OCI-LY1 (cell line): ENCODE data around the gene NXPH4.

Experiments used
- H2AFZ ChIP-seq: fragments of 200-600 bp; sonication (generic), shearing (Covaris generic); 2 replicates; pipeline ENCODE4 v1.6.0; 2014; ENCODE audit warnings: antibody characterized with exemption, mild to moderate bottlenecking, low read length
- H3F3A ChIP-seq: fragments of 200-600 bp; sonication (generic), shearing (Covaris generic); 2 replicates; pipeline ENCODE4 v1.6.0; 2014; ENCODE audit warnings: mild to moderate bottlenecking, antibody characterized with exemption, low read length, moderate library complexity; ENCODE audit not compliant: insufficient read depth
- H3K27ac ChIP-seq: fragments of 200-600 bp; sonication (generic); 2 replicates; pipeline ENCODE4 v1.5.1; 2014; ENCODE audit warnings: low read length, mixed run types, mild to moderate bottlenecking, low read depth; ENCODE audit not compliant: poor library complexity, severe bottlenecking
- H3K27me3 ChIP-seq: fragments of 200-600 bp; sonication (generic); 2 replicates; pipeline ENCODE4 v1.6.0; 2014; ENCODE audit warnings: antibody characterized with exemption, mild to moderate bottlenecking, low read length, moderate library complexity; ENCODE audit not compliant: insufficient read depth
- H3K36me3 ChIP-seq: fragments of 200-600 bp; sonication (generic); 2 replicates; pipeline ENCODE4 v1.6.1; 2014; ENCODE audit warnings: mild to moderate bottlenecking, antibody characterized with exemption, low read length, moderate library complexity, mixed read lengths; ENCODE audit not compliant: insufficient read depth
- H3K4me1 ChIP-seq: fragments of 200-600 bp; sonication (generic); 2 replicates; pipeline ENCODE4 v1.5.1; 2014; ENCODE audit warnings: mild to moderate bottlenecking, low read length, moderate library complexity; ENCODE audit not compliant: insufficient read depth, severe bottlenecking
- H3K4me2 ChIP-seq: fragments of 200-600 bp; sonication (generic), shearing (Covaris generic); 2 replicates; pipeline ENCODE4 v1.6.1; 2014; ENCODE audit warnings: low read length
- H3K4me3 ChIP-seq: fragments of 200-600 bp; sonication (generic); 2 replicates; pipeline ENCODE4 v1.5.1; 2014; ENCODE audit warnings: low read length, low read depth, mild to moderate bottlenecking, mixed read lengths; ENCODE audit not compliant: poor library complexity, severe bottlenecking
- H3K79me2 ChIP-seq: fragments of 200-600 bp; shearing (Covaris generic); 2 replicates; pipeline ENCODE4 v1.6.1; 2016; ENCODE audit warnings: mixed run types, low read length, mixed read lengths; ENCODE audit not compliant: insufficient read depth
- H3K9ac ChIP-seq: fragments of 200-600 bp; sonication (generic), shearing (Covaris generic); 2 replicates; pipeline ENCODE4 v1.6.1; 2014; ENCODE audit warnings: mild to moderate bottlenecking, low read length, mixed read lengths
- H3K9me2 ChIP-seq: fragments of 200-600 bp; sonication (generic), shearing (Covaris generic); 2 replicates; pipeline ENCODE4 v1.6.1; 2014; ENCODE audit warnings: low read depth, mild to moderate bottlenecking, low read length, mixed read lengths
- H3K9me3 ChIP-seq: fragments of 200-600 bp; shearing (Covaris generic); 2 replicates; pipeline ENCODE4 v1.6.1; 2014; ENCODE audit warnings: low read length, mixed read lengths
- H4K20me1 ChIP-seq: fragments of 200-600 bp; sonication (generic), shearing (Covaris generic); 2 replicates; pipeline ENCODE4 v1.6.0; 2016; ENCODE audit warnings: mild to moderate bottlenecking, low read length; ENCODE audit not compliant: insufficient read depth
- EZH2 ChIP-seq: fragments of 200-600 bp; sonication (generic), shearing (Covaris generic); IDR thresholded peaks from 2 replicates; pipeline ENCODE4 v1.8.0; 2017; ENCODE audit warnings: borderline replicate concordance, mixed run types, mild to moderate bottlenecking, antibody characterized with exemption, low read length, moderate library complexity, mixed read lengths
- TF ChIP-seq, protein P1 (sequence below): fragments of 200-600 bp; sonication (generic), shearing (Covaris generic); IDR thresholded peaks from 2 replicates; pipeline ENCODE4 v1.5.1; 2017; ENCODE audit warnings: mild to moderate bottlenecking, antibody characterized with exemption, low read length, moderate library complexity, mixed read lengths

NXPH4 gene

DNA sequence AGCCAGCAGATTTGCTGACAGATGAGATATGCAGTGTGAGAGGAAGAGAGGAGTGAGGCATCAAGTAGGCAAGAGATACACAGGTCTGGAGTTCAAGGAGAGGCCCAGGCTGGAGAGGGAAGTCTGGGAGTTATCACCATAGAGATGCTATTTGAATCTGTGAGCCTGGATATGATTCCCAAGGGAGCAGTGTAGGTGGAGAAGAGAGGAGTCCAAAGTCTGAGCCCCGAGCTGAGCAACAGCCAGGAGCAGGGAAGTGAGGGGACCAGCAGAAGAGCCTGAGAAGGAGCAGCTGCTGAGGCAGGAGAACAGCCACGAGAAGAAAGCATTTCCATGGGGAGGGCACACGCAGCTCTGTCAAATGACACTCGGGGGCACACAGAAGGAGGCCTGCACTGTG, 20.2 kb upstream of the NXPH4 start:
- peaks cover 21% of the 10 kb centered on the region for H3K4me1 ChIP-seq
- H3K4me2 ChIP-seq = no peak overlapping the region
- H2AFZ ChIP-seq = no peak overlapping the region
- TF ChIP-seq, protein P1, sequence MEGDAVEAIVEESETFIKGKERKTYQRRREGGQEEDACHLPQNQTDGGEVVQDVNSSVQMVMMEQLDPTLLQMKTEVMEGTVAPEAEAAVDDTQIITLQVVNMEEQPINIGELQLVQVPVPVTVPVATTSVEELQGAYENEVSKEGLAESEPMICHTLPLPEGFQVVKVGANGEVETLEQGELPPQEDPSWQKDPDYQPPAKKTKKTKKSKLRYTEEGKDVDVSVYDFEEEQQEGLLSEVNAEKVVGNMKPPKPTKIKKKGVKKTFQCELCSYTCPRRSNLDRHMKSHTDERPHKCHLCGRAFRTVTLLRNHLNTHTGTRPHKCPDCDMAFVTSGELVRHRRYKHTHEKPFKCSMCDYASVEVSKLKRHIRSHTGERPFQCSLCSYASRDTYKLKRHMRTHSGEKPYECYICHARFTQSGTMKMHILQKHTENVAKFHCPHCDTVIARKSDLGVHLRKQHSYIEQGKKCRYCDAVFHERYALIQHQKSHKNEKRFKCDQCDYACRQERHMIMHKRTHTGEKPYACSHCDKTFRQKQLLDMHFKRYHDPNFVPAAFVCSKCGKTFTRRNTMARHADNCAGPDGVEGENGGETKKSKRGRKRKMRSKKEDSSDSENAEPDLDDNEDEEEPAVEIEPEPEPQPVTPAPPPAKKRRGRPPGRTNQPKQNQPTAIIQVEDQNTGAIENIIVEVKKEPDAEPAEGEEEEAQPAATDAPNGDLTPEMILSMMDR = no peak
- TF ChIP-seq EZH2 = no peak
- no peaks in the 10 kb centered on the region for H4K20me1 ChIP-seq
- peaks cover 36% of the 10 kb centered on the region; the same call in 1 of the 2 replicates for H3K27me3 ChIP-seq
- H3F3A ChIP-seq = no peaks in the 10 kb centered on the region
- no peak overlapping the region for H3K27ac ChIP-seq
- no peaks in the 10 kb centered on the region for H3K9me3 ChIP-seq
- no peaks in the 10 kb centered on the region for H3K36me3 ChIP-seq
- no peak overlapping the region for H3K4me3 ChIP-seq
- no peaks in the 10 kb centered on the region for H3K9me2 ChIP-seq
- no peaks in the 10 kb centered on the region for H3K79me2 ChIP-seq
- no peak overlapping the region for H3K9ac ChIP-seq

DNA sequence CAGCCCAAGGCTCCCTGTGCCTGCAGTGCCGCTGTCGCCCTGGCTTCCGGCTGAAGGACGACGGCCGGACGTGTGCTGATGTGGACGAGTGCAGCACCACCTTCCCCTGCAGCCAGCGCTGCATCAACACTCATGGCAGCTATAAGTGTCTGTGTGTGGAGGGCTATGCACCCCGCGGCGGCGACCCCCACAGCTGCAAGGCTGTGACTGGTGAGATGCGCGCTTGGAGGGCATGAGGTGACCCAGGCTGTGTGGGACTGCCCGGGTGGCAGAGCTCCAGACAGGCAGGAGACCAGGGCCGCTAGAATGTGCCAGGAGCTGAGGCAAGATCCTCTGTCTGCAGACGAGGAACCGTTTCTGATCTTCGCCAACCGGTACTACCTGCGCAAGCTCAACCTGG, 19.6 kb upstream of the NXPH4 start:
- H3K4me2 ChIP-seq = no peak overlapping the region
- H3K79me2 ChIP-seq = no peaks in the 10 kb centered on the region
- no peak overlapping the region for H3K27ac ChIP-seq
- H3F3A ChIP-seq = no peaks in the 10 kb centered on the region
- no peaks in the 10 kb centered on the region for H3K36me3 ChIP-seq
- no peaks in the 10 kb centered on the region for H3K9me3 ChIP-seq
- H3K9me2 ChIP-seq = no peaks in the 10 kb centered on the region
- H3K9ac ChIP-seq = no peak overlapping the region
- TF ChIP-seq EZH2 = no peak
- TF ChIP-seq, protein P1 = no peak
- no peak overlapping the region for H2AFZ ChIP-seq
- peaks cover 36% of the 10 kb centered on the region; the same call in 1 of the 2 replicates for H3K27me3 ChIP-seq
- H3K4me3 ChIP-seq = no peak overlapping the region
- no peaks in the 10 kb centered on the region for H4K20me1 ChIP-seq
- peaks cover 21% of the 10 kb centered on the region for H3K4me1 ChIP-seq

DNA sequence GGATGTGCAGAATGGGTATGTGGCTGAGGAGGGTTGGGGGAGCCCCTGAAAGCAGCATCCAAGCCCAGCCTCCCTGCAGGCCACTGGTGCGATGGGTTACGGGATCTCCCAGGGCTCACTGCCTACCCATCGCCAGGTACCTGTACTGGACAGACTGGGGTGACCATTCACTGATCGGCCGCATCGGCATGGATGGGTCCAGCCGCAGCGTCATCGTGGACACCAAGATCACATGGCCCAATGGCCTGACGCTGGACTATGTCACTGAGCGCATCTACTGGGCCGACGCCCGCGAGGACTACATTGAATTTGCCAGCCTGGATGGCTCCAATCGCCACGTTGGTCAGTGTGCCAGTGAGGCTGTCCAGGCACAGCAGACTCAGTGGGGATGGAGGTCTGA, 18.3 kb upstream of the NXPH4 start:
- H3K27me3 ChIP-seq = peaks cover 36% of the 10 kb centered on the region; the same call in 1 of the 2 replicates
- peaks cover 21% of the 10 kb centered on the region for H3K4me1 ChIP-seq
- no peaks in the 10 kb centered on the region for H3K9me2 ChIP-seq
- no peaks in the 10 kb centered on the region for H3K79me2 ChIP-seq
- H3K4me2 ChIP-seq = no peak overlapping the region
- no peak overlapping the region for H3K9ac ChIP-seq
- H2AFZ ChIP-seq = no peak overlapping the region
- no peaks in the 10 kb centered on the region for H3F3A ChIP-seq
- TF ChIP-seq, protein P1 = no peak
- TF ChIP-seq EZH2 = no peak
- no peaks in the 10 kb centered on the region for H4K20me1 ChIP-seq
- no peak overlapping the region for H3K27ac ChIP-seq
- H3K9me3 ChIP-seq = no peaks in the 10 kb centered on the region
- no peak overlapping the region for H3K4me3 ChIP-seq
- H3K36me3 ChIP-seq = no peaks in the 10 kb centered on the region
